GM19193 (cell line): ENCODE measurements around the gene TALDO1.

Experiments
- POLR2A ChIP-seq: IDR thresholded peaks from 4 replicates; pipeline ENCODE4 v1.6.1; 2011; ENCODE audit not compliant: insufficient read depth, insufficient read length; ENCODE audit errors: extremely low read depth

Gene TALDO1

GRCh38 chr11:813456-814096 lies 66.3 kb downstream of the TALDO1 start:
- peak; percentile 33 for TF ChIP-seq POLR2A
